Keratinocyte (primary cell): ENCODE results near the gene SCN10A.

Experiments used
- EZH2 ChIP-seq: IDR thresholded peaks from one replicate; pipeline ENCODE4 v1.6.1; 2012; ENCODE audit warnings: inconsistent platforms, mild to moderate bottlenecking, low read length, moderate library complexity
- TF ChIP-seq, protein P1 (sequence below), 3 experiments: IDR thresholded peaks in 1 of 3; conservative IDR thresholded peaks in 1 of 3; optimal IDR thresholded peaks in 1 of 3; 2 replicates in 2 of 3; 3 replicates in 1 of 3; pipeline versions ENCODE3 to v1.5.1; 2011; ENCODE audit warnings: low read length in 3 of 3, mild to moderate bottlenecking in 3 of 3, moderate library complexity in 2 of 3, control low read depth in 1 of 3, inconsistent platforms in 1 of 3; ENCODE audit not compliant: insufficient read depth in 2 of 3; ENCODE audit errors: extremely low read depth in 1 of 3

DNA sequence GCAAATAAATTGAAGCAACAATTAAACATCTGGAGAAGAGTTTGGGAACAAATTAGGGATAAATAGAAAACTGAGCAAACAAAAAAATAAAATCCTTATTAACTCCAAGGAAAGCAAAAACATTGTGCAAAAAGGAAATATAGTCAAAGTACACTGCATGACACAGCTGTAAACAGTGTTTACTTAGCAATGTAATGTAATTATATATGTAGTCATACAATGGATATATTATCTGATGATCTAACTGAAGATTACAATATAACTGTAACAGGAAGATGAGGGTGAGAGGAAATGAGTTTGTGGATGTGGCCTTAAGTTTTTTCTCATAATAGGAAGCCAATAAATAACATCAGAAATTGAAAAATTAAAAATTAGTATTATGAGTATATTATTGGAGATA, 42.5 kb downstream of the SCN10A start:
- TF ChIP-seq, protein P1, sequence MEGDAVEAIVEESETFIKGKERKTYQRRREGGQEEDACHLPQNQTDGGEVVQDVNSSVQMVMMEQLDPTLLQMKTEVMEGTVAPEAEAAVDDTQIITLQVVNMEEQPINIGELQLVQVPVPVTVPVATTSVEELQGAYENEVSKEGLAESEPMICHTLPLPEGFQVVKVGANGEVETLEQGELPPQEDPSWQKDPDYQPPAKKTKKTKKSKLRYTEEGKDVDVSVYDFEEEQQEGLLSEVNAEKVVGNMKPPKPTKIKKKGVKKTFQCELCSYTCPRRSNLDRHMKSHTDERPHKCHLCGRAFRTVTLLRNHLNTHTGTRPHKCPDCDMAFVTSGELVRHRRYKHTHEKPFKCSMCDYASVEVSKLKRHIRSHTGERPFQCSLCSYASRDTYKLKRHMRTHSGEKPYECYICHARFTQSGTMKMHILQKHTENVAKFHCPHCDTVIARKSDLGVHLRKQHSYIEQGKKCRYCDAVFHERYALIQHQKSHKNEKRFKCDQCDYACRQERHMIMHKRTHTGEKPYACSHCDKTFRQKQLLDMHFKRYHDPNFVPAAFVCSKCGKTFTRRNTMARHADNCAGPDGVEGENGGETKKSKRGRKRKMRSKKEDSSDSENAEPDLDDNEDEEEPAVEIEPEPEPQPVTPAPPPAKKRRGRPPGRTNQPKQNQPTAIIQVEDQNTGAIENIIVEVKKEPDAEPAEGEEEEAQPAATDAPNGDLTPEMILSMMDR (optimal IDR thresholded peaks at IDR 0.05 in 1 of 3, IDR thresholded peaks at IDR 0.05 in 1 of 3, conservative IDR thresholded peaks at IDR 0.05 in 1 of 3; ENCODE audit: extremely low read depth in 1 of 3, insufficient read depth in 2 of 3, low read length in 3 of 3) = no peak
- no peak for TF ChIP-seq EZH2
